ENCODE results near the gene ABCB7. TPM values are rescaled to one million over a fixed set of nuclear protein-coding genes. Genes with fewer than 3 reads are reported as not detected.

ABCB7 gene
- total RNA-seq, 1 donor from 2014 or later, result 29.4 TPM

DNA sequence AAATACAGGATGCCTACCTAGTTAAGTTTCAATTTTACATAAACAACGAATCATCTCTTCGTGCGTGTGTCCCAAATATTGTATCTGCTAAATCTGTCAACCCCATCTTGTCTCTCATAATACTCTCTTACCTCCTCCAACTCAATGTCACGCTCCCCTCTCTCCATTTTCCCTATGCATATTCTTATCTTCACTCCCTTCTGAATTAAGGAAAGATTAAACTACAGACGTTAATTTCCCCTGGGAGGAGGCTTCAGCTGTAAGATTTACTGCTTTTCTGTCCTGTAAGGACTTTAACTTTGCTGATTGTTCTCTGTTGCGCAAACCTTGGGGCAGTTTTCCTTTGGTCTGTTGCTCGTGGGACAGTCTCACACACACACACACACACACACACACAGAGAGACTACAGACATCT lies 455 bp upstream of the ABCB7 start:
- Mint-ChIP-seq H3K36me3 (no peaks in the 10 kb centered on the region), H3K9me3 (peaks cover 10% of the 10 kb centered on the region), H3K4me1 (peaks cover 14% of the 10 kb centered on the region), H3K27ac (peak overlapping the region; percentile 97), H3K27me3 (ENCODE audit: low read depth) (peaks cover 3% of the 10 kb centered on the region), H3K4me3 (peak overlapping the region; percentile 98)
- DNase-seq (ENCODE audit: low spot score in 2 of 2, unreplicated experiment in 2 of 2), result no peak
- TF ChIP-seq, protein P1, sequence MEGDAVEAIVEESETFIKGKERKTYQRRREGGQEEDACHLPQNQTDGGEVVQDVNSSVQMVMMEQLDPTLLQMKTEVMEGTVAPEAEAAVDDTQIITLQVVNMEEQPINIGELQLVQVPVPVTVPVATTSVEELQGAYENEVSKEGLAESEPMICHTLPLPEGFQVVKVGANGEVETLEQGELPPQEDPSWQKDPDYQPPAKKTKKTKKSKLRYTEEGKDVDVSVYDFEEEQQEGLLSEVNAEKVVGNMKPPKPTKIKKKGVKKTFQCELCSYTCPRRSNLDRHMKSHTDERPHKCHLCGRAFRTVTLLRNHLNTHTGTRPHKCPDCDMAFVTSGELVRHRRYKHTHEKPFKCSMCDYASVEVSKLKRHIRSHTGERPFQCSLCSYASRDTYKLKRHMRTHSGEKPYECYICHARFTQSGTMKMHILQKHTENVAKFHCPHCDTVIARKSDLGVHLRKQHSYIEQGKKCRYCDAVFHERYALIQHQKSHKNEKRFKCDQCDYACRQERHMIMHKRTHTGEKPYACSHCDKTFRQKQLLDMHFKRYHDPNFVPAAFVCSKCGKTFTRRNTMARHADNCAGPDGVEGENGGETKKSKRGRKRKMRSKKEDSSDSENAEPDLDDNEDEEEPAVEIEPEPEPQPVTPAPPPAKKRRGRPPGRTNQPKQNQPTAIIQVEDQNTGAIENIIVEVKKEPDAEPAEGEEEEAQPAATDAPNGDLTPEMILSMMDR (IDR thresholded peaks at IDR 0.05; ENCODE audit: unreplicated experiment), result no peak

DNA sequence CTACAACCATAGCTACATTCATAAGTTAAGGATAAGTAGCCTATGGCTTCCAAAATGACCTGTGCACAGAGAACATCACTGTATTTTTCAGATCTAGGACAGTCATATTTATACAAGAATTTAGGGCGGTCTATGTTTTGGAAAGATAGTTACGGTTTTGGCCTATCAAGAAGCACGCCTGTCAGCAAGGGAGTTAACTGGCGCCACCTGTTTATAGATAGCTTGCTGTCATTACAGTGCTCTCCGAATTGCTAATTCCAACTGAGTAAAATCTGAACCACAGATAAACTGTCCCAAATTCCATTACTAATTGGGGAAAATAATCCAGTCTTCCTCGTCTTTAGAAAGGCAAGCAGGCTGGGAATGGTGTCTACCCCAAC lies 646 bp downstream of the ABCB7 start:
- Mint-ChIP-seq H3K27ac (peak overlapping the region; percentile 97), H3K9me3 (peaks cover 10% of the 10 kb centered on the region)
- TF ChIP-seq, protein P1 (IDR thresholded peaks at IDR 0.05; ENCODE audit: unreplicated experiment), result no peak

DNA sequence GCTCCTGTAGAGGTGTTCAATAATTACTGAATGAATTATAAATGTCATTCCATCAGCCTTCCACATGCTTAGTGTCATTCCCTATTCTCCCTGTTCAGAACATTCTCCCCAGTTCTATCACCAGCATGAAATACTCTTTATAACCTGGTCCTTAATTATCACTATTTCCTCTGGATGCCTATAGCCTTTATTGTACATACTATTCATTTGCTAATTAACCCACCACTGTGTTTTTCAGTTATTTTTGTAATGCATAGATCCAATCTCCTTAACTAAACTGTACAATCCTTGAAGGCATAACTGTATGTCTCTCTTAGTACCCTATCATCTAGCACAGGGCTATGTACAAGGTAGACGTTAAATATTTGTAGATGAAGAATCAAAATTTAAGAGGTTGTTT lies 1.2 kb downstream of the ABCB7 start:
- Mint-ChIP-seq H3K27me3 (ENCODE audit: low read depth) (peaks cover under 1% of the 10 kb centered on the region), H3K9me3 (peaks cover 10% of the 10 kb centered on the region), H3K4me1 (peaks cover 14% of the 10 kb centered on the region), H3K36me3 (no peaks in the 10 kb centered on the region), H3K27ac (no peak overlapping the region), H3K4me3 (peak overlapping the region; percentile 98)
- DNase-seq (ENCODE audit: low spot score in 2 of 2, unreplicated experiment in 2 of 2), result no peak
- TF ChIP-seq, protein P1 (IDR thresholded peaks at IDR 0.05; ENCODE audit: unreplicated experiment), result no peak

More for the DNA sequence above, 646 bp downstream of the ABCB7 start:
- H3K4me3 Mint-ChIP-seq, result peak overlapping the region; percentile 98
- no peak for DNase-seq (ENCODE audit: low spot score in 2 of 2, unreplicated experiment in 2 of 2)
- no peaks in the 10 kb centered on the region for H3K36me3 Mint-ChIP-seq
- H3K27me3 Mint-ChIP-seq (ENCODE audit: low read depth), result peaks cover 3% of the 10 kb centered on the region
- H3K4me1 Mint-ChIP-seq, result peaks cover 14% of the 10 kb centered on the region

DNA sequence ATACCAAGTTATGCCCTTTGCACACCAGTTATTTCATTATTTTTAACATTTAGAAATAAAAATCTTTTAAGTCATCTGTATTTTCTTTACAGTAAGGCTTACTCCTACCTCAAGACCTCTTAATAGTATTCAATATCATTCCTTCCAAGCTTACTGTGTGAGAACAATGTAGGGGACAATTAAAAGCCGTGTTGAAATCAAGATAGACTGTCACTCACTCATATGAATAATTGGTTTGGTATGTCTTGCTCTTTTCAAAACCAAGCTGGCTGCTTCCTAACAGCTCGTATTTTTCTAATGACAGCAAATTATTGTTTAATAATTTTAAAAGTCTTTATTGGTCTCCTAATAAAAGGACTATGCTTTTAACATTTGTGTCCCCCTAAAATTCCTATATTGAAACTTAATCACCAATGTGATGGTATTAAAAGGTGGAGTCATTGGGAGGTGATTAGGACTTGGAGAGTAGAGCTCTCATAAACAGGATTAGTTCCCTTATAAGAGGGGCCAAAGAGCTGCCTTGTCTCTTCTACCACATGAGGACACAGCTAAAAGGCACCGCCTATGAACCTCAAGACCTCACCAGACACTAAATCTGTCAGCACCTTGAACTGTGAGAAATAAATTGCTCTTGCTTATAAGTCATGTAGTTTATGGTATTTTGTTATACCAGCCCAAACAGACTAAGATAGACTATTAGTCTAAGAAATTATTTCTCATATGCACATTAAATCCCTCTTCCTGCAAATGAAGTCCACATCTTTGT lies 4.1 kb downstream of the ABCB7 start:
- Mint-ChIP-seq H3K4me1 (peaks cover 11% of the 10 kb centered on the region), H3K27ac (no peak overlapping the region), H3K9me3 (peaks cover 10% of the 10 kb centered on the region), H3K4me3 (no peak overlapping the region), H3K27me3 (ENCODE audit: low read depth) (no peaks in the 10 kb centered on the region), H3K36me3 (peaks cover 4% of the 10 kb centered on the region)
- TF ChIP-seq, protein P1 (IDR thresholded peaks at IDR 0.05; ENCODE audit: unreplicated experiment), result no peak
- no peak for DNase-seq (ENCODE audit: low spot score in 2 of 2, unreplicated experiment in 2 of 2)

DNA sequence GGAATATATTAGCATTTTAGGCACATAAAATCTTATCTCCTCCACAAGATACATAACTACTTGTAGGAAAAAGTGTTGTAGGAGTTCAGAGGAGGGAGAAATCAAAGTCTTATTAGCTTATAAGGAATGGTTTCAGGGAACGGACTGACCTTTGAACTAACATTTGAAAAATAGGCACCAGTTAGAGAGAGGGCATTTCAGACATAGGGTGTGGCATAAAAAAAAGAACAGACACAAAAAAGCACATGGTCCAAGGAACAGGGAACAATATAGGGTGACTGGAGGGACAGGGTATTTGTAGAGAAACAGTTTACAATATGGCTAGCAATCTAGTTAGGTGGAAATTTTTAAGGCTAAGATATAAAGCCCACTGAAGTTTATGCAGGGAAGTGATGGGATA lies 6.4 kb downstream of the ABCB7 start:
- DNase-seq (ENCODE audit: low spot score in 2 of 2, unreplicated experiment in 2 of 2), result no peak
- Mint-ChIP-seq H3K27me3 (ENCODE audit: low read depth) (no peaks in the 10 kb centered on the region), H3K4me3 (no peak overlapping the region), H3K9me3 (peaks cover 28% of the 10 kb centered on the region), H3K36me3 (peaks cover 12% of the 10 kb centered on the region), H3K27ac (no peak overlapping the region), H3K4me1 (peaks cover 4% of the 10 kb centered on the region)
- TF ChIP-seq, protein P1 (IDR thresholded peaks at IDR 0.05; ENCODE audit: unreplicated experiment), result no peak
